ENCODE measurements around the gene CCNH.

GRCh38 chr5:87347272-87347671 is 65.5 kb downstream of the CCNH start:
- TF ChIP-seq EZH2 (IDR thresholded peaks at IDR 0.05) = no peak
- TF ChIP-seq POLR2AphosphoS5 (IDR thresholded peaks at IDR 0.05; ENCODE audit: borderline replicate concordance, low read depth, low read length) = no peak
- no peak for TF ChIP-seq FOXP2 (optimal IDR thresholded peaks at IDR 0.05; ENCODE audit: control extremely low read depth, extremely low read length, insufficient read depth)

All from SK-N-MC (cell line).